Measurements from ENCODE around the gene FAM13A.

DNA sequence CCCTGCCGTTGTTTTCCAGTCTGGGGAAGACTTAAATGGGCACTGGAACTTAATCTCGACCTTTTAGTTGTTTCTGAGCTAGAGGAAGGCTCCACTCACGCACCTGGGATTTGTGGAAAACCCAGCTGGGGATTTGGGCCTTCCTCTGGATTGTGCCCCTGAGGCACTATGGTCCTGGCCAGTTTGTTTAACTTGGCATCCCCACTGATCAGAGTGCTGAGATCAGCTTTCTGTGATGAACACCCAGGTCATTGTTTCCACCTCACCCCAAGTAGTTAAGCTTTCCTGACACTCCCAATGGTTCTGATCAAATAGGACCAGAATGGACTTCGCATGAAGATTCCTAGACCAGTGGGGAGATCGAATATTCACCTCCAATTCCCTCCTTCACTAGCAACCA lies 338.9 kb downstream of the FAM13A start:
- no peak for TF ChIP-seq POLR2AphosphoS5 (IDR thresholded peaks at IDR 0.05; ENCODE audit: low read depth, low read length)
- no peak for TF ChIP-seq POLR2A (IDR thresholded peaks at IDR 0.05; ENCODE audit: low read depth, low read length)
- no peak for TF ChIP-seq TAF1 (IDR thresholded peaks at IDR 0.05; ENCODE audit: low read depth, low read length)
- TF ChIP-seq PAX5 (IDR thresholded peaks at IDR 0.05; ENCODE audit: insufficient read depth, low read length, severe bottlenecking): no peak

Data from GM12891 (cell line).